HepG2 (cell line): Measurements from ENCODE around the gene RNF4. TPM values are rescaled to one million over a fixed set of nuclear protein-coding genes. Genes with fewer than 3 reads are reported as not detected.

Source experiments
- ETV6 ChIP-seq: sonication (generic); formaldehyde crosslinking; conservative IDR thresholded peaks from 2 replicates; pipeline ENCODE4 v1.4.0; 2020; ENCODE audit warnings: missing genetic modification reagents
- HMG20A ChIP-seq: IDR thresholded peaks from 2 replicates; pipeline ENCODE4 v1.6.1; 2016; ENCODE audit warnings: borderline replicate concordance
- KLF15 ChIP-seq: sonication (generic); formaldehyde crosslinking; IDR thresholded peaks from 2 replicates; pipeline ENCODE4 v1.8.1; 2023; ENCODE audit warnings: borderline replicate concordance, mild to moderate bottlenecking, inconsistent platforms, missing genetic modification reagents, mixed read lengths
- NAIF1 ChIP-seq: sonication (generic); formaldehyde crosslinking; IDR thresholded peaks from 2 replicates; pipeline ENCODE4 v1.5.0; 2020; ENCODE audit warnings: mild to moderate bottlenecking, missing genetic modification reagents, borderline replicate concordance
- NONO ChIP-seq, 2 experiments: fragments of 450-650 bp in 1 of 2; sonication (generic) in 1 of 2; formaldehyde crosslinking in 1 of 2; IDR thresholded peaks in 1 of 2; conservative IDR thresholded peaks in 1 of 2; 2 replicates each; pipeline versions ENCODE4 v1.6.1 to v1.8.0; 2017 to 2022; ENCODE audit warnings: mild to moderate bottlenecking in 1 of 2, missing genetic modification reagents in 1 of 2, moderate library complexity in 1 of 2
- YEATS2 ChIP-seq: sonication (generic); formaldehyde crosslinking; IDR thresholded peaks from 2 replicates; pipeline ENCODE4 v1.4.0; 2020; ENCODE audit warnings: missing genetic modification reagents, borderline replicate concordance
- ZIK1 ChIP-seq: sonication (generic); formaldehyde crosslinking; IDR thresholded peaks from 2 replicates; pipeline ENCODE4 v1.5.0; 2020; ENCODE audit warnings: mild to moderate bottlenecking, low read depth, missing genetic modification reagents, borderline replicate concordance
- ZMYM3 ChIP-seq: sonication (generic); formaldehyde crosslinking; IDR thresholded peaks from 2 replicates; pipeline ENCODE4 v1.5.1; 2020; ENCODE audit warnings: mild to moderate bottlenecking, missing genetic modification reagents
- ZNF234 ChIP-seq: sonication (generic); formaldehyde crosslinking; conservative IDR thresholded peaks from 2 replicates; pipeline ENCODE4 v1.5.1; 2020; ENCODE audit warnings: mild to moderate bottlenecking, missing genetic modification reagents
- ZNF431 ChIP-seq: sonication (generic); formaldehyde crosslinking; IDR thresholded peaks from 2 replicates; pipeline ENCODE4 v1.9.0; 2022; ENCODE audit warnings: missing genetic modification reagents, low read depth, mild to moderate bottlenecking, borderline replicate concordance
- ZNF558 ChIP-seq: sonication (generic); formaldehyde crosslinking; IDR thresholded peaks from 2 replicates; pipeline ENCODE4 v1.9.0; 2022; ENCODE audit warnings: mild to moderate bottlenecking, missing genetic modification reagents, borderline replicate concordance
- ZNF776 ChIP-seq: sonication (generic); formaldehyde crosslinking; IDR thresholded peaks from 2 replicates; pipeline ENCODE4 v1.4.0; 2020; ENCODE audit warnings: mild to moderate bottlenecking, missing genetic modification reagents
- ZNF784 ChIP-seq: sonication (generic); formaldehyde crosslinking; IDR thresholded peaks from 2 replicates; pipeline ENCODE4 v1.5.1; 2020; ENCODE audit warnings: missing genetic modification reagents, mild to moderate bottlenecking, borderline replicate concordance
- ZSCAN25 ChIP-seq: sonication (generic); formaldehyde crosslinking; IDR thresholded peaks from 2 replicates; pipeline ENCODE4 v1.8.0; 2022; ENCODE audit warnings: mild to moderate bottlenecking, missing genetic modification reagents
- polyA plus RNA-seq, 8 experiments: library from polyadenylated mRNA; depleted of rRNA in 3 of 8; stranded (reverse) in 7 of 8; unstranded in 1 of 8; fragments of >200 nt; fragmentation: Illumina TruSeq in 4 of 8; extraction: Trizol in 4 of 8; gene quantifications; 2 replicates each; pipeline versions ENCODE4 v1.2.1 to v1.2.3, GENCODE V29; 2011 to 2016; ENCODE audit warnings: low read depth in 4 of 8, missing spikeins in 1 of 8, mixed read lengths in 1 of 8; ENCODE audit not compliant: insufficient read depth in 1 of 8
- total RNA-seq, 5 experiments: library from RNA; depleted of rRNA; stranded (reverse); fragments of >200 nt; fragmentation: Illumina TruSeq; extraction: Trizol; gene quantifications; 2 replicates each; pipeline ENCODE4 v1.2.3, GENCODE V29; 2016; ENCODE audit warnings: low read depth in 1 of 5
- TF ChIP-seq, protein P1 (sequence below): sonication (generic); formaldehyde crosslinking; IDR thresholded peaks from 2 replicates; pipeline ENCODE4 v1.5.1; 2020; ENCODE audit warnings: missing genetic modification reagents, mild to moderate bottlenecking, borderline replicate concordance
- TF ChIP-seq, protein P2 (sequence below): sonication (generic); formaldehyde crosslinking; IDR thresholded peaks from 2 replicates; pipeline ENCODE4 v1.4.0; 2020; ENCODE audit warnings: missing genetic modification reagents
- TF ChIP-seq, protein P3 (sequence below): sonication (generic); formaldehyde crosslinking; IDR thresholded peaks from 2 replicates; pipeline ENCODE4 v1.5.1; 2020; ENCODE audit warnings: mild to moderate bottlenecking, missing genetic modification reagents, moderate library complexity

Gene RNF4
- total and polyA plus RNA-seq, 2 of the 13 experiments (the other 11 are each of a cell fraction or from before 2014, with no cell fraction given) = 38.1 to 45.1 TPM

GRCh38 chr4:2469192-2469984, 482 bp downstream of the RNF4 start (continued):
- TF ChIP-seq NONO (IDR thresholded peaks at IDR 0.05) (no peak), NONO (CRISPR knock-in tag; conservative IDR thresholded peaks at IDR 0.05) (0 out of 2 replicates have a peak, but pooled peaks have one; percentile 26), KLF15 (CRISPR knock-in tag) (0 out of 2 replicates have a peak, but pooled peaks have one; percentile 13), ZIK1 (CRISPR knock-in tag) (peak; percentile 33; the same call in 1 of the 2 replicates), ZNF431 (CRISPR knock-in tag) (0 out of 2 replicates have a peak, but pooled peaks have one; percentile 24), HMG20A (CRISPR knock-in tag) (no peak), ZNF784 (no peak; the same call in 1 of the 2 replicates), ZSCAN25 (CRISPR knock-in tag) (no peak), ETV6 (CRISPR knock-in tag) (no peak), NAIF1 (CRISPR knock-in tag) (no peak; the same call in none of the 2 replicates), ZMYM3 (CRISPR knock-in tag) (no peak), YEATS2 (CRISPR knock-in tag) (peak; percentile 14; the same call in 1 of the 2 replicates), ZNF558 (CRISPR knock-in tag) (0 out of 2 replicates have a peak, but pooled peaks have one; percentile 67), ZNF776 (CRISPR knock-in tag) (no peak), ZNF234 (no peak)
- TF ChIP-seq, protein P1, sequence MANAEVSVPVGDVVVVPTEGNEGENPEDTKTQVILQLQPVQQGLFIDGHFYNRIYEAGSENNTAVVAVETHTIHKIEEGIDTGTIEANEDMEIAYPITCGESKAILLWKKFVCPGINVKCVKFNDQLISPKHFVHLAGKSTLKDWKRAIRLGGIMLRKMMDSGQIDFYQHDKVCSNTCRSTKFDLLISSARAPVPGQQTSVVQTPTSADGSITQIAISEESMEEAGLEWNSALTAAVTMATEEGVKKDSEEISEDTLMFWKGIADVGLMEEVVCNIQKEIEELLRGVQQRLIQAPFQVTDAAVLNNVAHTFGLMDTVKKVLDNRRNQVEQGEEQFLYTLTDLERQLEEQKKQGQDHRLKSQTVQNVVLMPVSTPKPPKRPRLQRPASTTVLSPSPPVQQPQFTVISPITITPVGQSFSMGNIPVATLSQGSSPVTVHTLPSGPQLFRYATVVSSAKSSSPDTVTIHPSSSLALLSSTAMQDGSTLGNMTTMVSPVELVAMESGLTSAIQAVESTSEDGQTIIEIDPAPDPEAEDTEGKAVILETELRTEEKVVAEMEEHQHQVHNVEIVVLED (CRISPR knock-in tag) = no peak
- TF ChIP-seq, protein P2, sequence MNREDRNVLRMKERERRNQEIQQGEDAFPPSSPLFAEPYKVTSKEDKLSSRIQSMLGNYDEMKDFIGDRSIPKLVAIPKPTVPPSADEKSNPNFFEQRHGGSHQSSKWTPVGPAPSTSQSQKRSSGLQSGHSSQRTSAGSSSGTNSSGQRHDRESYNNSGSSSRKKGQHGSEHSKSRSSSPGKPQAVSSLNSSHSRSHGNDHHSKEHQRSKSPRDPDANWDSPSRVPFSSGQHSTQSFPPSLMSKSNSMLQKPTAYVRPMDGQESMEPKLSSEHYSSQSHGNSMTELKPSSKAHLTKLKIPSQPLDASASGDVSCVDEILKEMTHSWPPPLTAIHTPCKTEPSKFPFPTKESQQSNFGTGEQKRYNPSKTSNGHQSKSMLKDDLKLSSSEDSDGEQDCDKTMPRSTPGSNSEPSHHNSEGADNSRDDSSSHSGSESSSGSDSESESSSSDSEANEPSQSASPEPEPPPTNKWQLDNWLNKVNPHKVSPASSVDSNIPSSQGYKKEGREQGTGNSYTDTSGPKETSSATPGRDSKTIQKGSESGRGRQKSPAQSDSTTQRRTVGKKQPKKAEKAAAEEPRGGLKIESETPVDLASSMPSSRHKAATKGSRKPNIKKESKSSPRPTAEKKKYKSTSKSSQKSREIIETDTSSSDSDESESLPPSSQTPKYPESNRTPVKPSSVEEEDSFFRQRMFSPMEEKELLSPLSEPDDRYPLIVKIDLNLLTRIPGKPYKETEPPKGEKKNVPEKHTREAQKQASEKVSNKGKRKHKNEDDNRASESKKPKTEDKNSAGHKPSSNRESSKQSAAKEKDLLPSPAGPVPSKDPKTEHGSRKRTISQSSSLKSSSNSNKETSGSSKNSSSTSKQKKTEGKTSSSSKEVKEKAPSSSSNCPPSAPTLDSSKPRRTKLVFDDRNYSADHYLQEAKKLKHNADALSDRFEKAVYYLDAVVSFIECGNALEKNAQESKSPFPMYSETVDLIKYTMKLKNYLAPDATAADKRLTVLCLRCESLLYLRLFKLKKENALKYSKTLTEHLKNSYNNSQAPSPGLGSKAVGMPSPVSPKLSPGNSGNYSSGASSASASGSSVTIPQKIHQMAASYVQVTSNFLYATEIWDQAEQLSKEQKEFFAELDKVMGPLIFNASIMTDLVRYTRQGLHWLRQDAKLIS (CRISPR knock-in tag) = no peak
- TF ChIP-seq, protein P3, sequence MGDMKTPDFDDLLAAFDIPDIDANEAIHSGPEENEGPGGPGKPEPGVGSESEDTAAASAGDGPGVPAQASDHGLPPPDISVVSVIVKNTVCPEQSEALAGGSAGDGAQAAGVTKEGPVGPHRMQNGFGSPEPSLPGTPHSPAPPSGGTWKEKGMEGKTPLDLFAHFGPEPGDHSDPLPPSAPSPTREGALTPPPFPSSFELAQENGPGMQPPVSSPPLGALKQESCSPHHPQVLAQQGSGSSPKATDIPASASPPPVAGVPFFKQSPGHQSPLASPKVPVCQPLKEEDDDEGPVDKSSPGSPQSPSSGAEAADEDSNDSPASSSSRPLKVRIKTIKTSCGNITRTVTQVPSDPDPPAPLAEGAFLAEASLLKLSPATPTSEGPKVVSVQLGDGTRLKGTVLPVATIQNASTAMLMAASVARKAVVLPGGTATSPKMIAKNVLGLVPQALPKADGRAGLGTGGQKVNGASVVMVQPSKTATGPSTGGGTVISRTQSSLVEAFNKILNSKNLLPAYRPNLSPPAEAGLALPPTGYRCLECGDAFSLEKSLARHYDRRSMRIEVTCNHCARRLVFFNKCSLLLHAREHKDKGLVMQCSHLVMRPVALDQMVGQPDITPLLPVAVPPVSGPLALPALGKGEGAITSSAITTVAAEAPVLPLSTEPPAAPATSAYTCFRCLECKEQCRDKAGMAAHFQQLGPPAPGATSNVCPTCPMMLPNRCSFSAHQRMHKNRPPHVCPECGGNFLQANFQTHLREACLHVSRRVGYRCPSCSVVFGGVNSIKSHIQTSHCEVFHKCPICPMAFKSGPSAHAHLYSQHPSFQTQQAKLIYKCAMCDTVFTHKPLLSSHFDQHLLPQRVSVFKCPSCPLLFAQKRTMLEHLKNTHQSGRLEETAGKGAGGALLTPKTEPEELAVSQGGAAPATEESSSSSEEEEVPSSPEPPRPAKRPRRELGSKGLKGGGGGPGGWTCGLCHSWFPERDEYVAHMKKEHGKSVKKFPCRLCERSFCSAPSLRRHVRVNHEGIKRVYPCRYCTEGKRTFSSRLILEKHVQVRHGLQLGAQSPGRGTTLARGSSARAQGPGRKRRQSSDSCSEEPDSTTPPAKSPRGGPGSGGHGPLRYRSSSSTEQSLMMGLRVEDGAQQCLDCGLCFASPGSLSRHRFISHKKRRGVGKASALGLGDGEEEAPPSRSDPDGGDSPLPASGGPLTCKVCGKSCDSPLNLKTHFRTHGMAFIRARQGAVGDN (CRISPR knock-in tag) = peak; percentile 84
